Measurements from ENCODE around the gene SMG6.
"Not testable (repeated sequence)": the region's sequence is repeated elsewhere in the genome, so short reads cannot be mapped to it uniquely, and the experiment has no call there.

Gene SMG6

GRCh38 chr17:2263183-2264066 is 40.2 kb downstream of the SMG6 start:
- no peak for DNase-seq (ENCODE audit: low read depth, low spot score)

DNA sequence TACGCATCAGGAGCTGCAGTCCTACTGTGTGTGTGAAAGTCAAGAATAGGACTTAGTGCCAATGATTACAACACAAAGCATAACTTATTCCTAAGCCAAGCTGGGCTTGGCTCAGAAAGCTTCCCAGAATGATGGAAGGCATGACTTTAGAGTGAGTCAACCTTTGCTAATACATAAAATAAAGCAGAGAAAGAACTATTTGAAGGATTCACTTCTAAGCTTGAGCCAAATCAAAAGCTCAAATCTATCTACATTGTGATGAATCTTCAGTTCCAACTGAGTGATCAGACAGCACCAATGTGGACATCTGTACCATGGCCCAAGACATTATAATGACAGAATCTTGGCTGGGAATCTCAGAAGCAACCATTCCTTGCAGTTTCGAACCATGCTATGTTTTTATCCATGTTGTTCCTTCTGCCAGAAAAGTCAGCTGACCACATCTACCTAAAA is 41.4 kb downstream of the SMG6 start:
- DNase-seq (ENCODE audit: low read depth, low spot score), result no peak

DNA sequence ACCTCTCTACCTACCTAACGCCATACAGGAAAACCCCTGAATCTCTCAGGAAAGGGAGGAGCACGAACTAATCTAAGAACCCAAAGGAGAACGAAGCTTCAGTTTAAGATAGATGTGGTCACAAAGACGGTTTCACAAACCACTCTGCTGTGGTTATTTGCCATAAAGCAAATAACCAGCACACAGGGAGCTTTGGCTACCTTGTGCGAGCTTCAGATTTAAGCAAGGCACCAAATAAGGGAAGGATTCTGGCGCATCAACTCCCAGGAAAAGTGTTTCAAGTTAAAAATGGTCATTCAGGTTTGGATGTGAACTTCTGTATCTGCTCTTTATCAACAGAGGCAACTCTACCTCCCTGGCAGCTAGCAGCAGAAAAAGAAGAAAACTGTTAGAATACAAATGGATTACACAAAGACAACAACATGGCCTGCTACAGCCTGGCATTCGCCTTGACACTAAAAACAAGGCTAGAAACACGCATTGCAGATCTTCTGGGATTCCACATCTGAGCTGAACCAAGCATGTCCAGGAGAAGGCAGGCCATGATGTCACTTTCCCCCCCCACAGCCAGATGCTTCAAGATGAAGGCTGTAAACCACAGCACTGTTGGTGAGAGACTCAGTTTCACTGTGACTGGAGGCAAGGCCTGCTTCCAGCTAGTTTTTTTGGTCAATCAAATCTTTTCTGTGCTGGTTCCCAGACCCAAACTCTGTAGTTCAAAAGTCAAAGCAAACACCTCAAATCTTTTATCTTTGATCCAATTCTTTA is 43.6 kb downstream of the SMG6 start:
- DNase-seq (ENCODE audit: low read depth, low spot score), result no peak

GRCh38 chr17:2258830-2259229 is 44.8 kb downstream of the SMG6 start:
- DNase-seq (ENCODE audit: low read depth, low spot score), result not testable (repeated sequence)

- DNase-seq (ENCODE audit: low read depth, low spot score), result no peak
Measured at GRCh38 chr17:2253768-2254406, 49.7 kb downstream of the SMG6 start.

GRCh38 chr17:2253362-2253761 is 50.2 kb downstream of the SMG6 start:
- DNase-seq (ENCODE audit: low read depth, low spot score), result no peak

DNA sequence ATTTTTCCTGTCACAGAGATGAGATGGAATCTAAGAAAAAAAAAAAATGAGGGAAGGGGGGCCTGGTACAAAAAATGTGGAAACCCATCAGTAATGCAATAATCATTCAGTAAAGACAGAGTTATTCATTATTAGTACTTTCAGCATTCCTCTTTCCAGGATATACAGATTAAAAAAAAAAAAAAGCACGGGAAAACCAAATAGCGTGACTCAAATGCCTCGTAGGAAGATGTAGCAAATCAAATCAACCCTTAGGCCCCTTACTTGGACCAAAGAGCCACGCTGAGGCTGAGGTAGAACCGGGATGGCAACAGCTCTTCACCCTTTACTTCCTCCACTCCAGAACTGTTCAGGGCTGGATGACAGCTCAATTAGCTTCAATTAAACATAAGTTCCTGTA is 52.5 kb downstream of the SMG6 start:
- no peak for DNase-seq (ENCODE audit: low read depth, low spot score)

GRCh38 chr17:2250140-2251095 is 53.2 kb downstream of the SMG6 start:
- no peak for DNase-seq (ENCODE audit: low read depth, low spot score)

GRCh38 chr17:2247005-2247404 is 56.6 kb downstream of the SMG6 start:
- no peak for DNase-seq (ENCODE audit: low read depth, low spot score)

- peak; percentile 71 for DNase-seq (ENCODE audit: low read depth, low spot score)
Measured at GRCh38 chr17:2244545-2245525, 58.8 kb downstream of the SMG6 start.

- DNase-seq (ENCODE audit: low read depth, low spot score), result no peak
Measured at GRCh38 chr17:2243953-2244352, 59.6 kb downstream of the SMG6 start.

DNA sequence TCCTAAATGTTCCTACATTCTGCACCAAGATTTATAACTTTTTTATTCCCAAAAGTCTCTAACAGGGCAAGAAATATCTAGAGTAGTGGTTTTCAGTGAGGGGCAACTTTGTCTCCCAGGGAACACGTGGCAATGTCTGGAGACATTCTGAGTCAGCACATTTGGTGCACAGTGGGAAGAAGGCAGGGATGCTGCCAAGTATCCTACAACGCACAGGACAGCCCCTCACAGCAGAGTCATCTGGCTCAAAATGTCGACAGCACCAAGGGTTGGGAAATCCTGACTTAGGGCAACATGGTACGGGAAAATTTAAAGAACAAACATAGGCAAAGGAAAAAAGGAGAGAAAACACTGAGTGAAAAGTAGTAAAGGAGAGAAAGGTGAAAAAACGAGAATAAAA is 61.8 kb downstream of the SMG6 start:
- DNase-seq (ENCODE audit: low read depth, low spot score), result no peak

GRCh38 chr17:2240541-2240940 is 63.0 kb downstream of the SMG6 start:
- no peak for DNase-seq (ENCODE audit: low read depth, low spot score)

GRCh38 chr17:2239882-2240430 is 63.6 kb downstream of the SMG6 start:
- no peak for DNase-seq (ENCODE audit: low read depth, low spot score)

GRCh38 chr17:2239170-2239551 is 64.4 kb downstream of the SMG6 start:
- no peak for DNase-seq (ENCODE audit: low read depth, low spot score)

GRCh38 chr17:2238432-2239169 is 65.0 kb downstream of the SMG6 start:
- no peak for DNase-seq (ENCODE audit: low read depth, low spot score)

- DNase-seq (ENCODE audit: low read depth, low spot score), result no peak
Measured at GRCh38 chr17:2237950-2238349, 65.6 kb downstream of the SMG6 start.

DNA sequence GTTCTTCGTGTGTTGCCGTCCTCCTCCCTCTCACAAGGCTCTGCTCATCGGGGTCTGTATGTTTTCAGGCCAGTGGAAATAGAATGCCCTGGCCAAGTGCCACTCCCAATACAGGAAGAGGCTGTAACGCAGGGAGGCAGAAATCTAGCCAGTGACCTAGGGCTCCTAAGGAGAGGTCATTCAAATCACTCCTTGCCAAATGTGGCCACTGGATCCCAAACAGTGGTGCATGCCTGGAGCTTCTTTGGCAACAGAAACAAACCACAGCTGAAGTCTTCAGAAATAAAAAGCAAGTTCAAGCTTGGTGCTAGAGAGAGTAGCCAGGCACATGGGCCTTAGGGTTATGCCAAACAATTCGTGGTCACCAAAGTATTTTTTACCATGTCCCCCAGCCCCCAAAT is 66.1 kb downstream of the SMG6 start:
- no peak for DNase-seq (ENCODE audit: low read depth, low spot score)

GRCh38 chr17:2235792-2236366 is 67.7 kb downstream of the SMG6 start:
- no peak for DNase-seq (ENCODE audit: low read depth, low spot score)
